ENCODE data around the gene HBB. TPM values are rescaled to one million over a fixed set of nuclear protein-coding genes. Genes with fewer than 3 reads are reported as not detected.
"Not testable (repeated sequence)": the region's sequence is repeated elsewhere in the genome, so short reads cannot be mapped to it uniquely, and the experiment has no call there.

Gene HBB
- total and polyA plus RNA-seq, 10 donors, result 107 to 40,257 (median 2,189) TPM

DNA sequence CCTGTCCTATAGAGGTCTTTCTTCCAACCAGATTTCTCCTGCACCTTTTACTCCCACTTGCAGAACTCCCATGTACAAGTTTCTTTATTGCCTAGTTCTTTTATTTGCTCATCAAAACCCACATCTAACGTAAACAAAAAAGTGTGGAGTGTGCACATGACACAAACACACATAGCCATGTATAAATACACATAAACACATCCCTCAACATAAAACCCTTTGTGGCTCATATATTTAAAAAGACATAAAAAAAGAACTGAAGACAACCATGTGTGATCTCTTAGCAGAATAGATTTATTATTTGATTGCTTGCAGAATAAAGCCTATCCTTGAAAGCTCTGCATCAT, 26.0 kb upstream of the HBB start:
- no peaks in the 10 kb centered on the region for H3K9me3 ChIP-seq
- intact Hi-C loops (cut with DNase I; ENCODE audit: low total_unique reads), result no loop called here
- TF ChIP-seq POLR2AphosphoS5 (IDR thresholded peaks at IDR 0.05) (no peak), CTCF (IDR thresholded peaks at IDR 0.05 in 8 of 11, conservative IDR thresholded peaks at IDR 0.05 in 3 of 11) (no peak), POLR2A (IDR thresholded peaks at IDR 0.05) (no peak)
- H3K36me3 ChIP-seq, result no peaks in the 10 kb centered on the region
- 53 to 78% (median 73%) methylated on average over 1 of the region's 1 CpG for WGBS, 5 donors
- no peak for DNase-seq
- no peaks in the 10 kb centered on the region for H3K27me3 ChIP-seq (replicated peaks in 1 of 7)
- H3K4me3 ChIP-seq, result no peak overlapping the region
- no peaks in the 10 kb centered on the region for H3K4me1 ChIP-seq
- no peak overlapping the region for H3K27ac ChIP-seq

GRCh38 chr11:5252192-5252918, 25.5 kb upstream of the HBB start:
- intact Hi-C loops (cut with DNase I; ENCODE audit: low total_unique reads), result no loop called here
- no peak overlapping the region for H3K4me3 ChIP-seq
- H3K27ac ChIP-seq, result no peak overlapping the region
- no peaks in the 10 kb centered on the region for H3K27me3 ChIP-seq (replicated peaks in 1 of 7)
- H3K36me3 ChIP-seq, result no peaks in the 10 kb centered on the region
- TF ChIP-seq POLR2A (IDR thresholded peaks at IDR 0.05), result no peak
- no peak for TF ChIP-seq POLR2AphosphoS5 (IDR thresholded peaks at IDR 0.05)
- no peak for TF ChIP-seq CTCF (IDR thresholded peaks at IDR 0.05 in 8 of 11, conservative IDR thresholded peaks at IDR 0.05 in 3 of 11)
- no peaks in the 10 kb centered on the region for H3K4me1 ChIP-seq
- 65 to 75% (median 72%) methylated on average over 9 of the region's 9 CpGs for WGBS, 5 donors
- no peaks in the 10 kb centered on the region for H3K9me3 ChIP-seq
- no peak for DNase-seq

- WGBS, 5 donors, result 22 to 78% (median 66%) methylated on average over 2 of the region's 2 CpGs
- TF ChIP-seq CTCF (IDR thresholded peaks at IDR 0.05 in 8 of 11, conservative IDR thresholded peaks at IDR 0.05 in 3 of 11) (no peak), POLR2AphosphoS5 (IDR thresholded peaks at IDR 0.05) (no peak), POLR2A (IDR thresholded peaks at IDR 0.05) (no peak)
- no peaks in the 10 kb centered on the region for H3K36me3 ChIP-seq
- intact Hi-C loops (cut with DNase I; ENCODE audit: low total_unique reads), result no loop called here
- H3K27me3 ChIP-seq (replicated peaks in 1 of 7), result no peaks in the 10 kb centered on the region
- H3K4me3 ChIP-seq, result no peak overlapping the region
- no peaks in the 10 kb centered on the region for H3K9me3 ChIP-seq
- DNase-seq, result no peak
- no peak overlapping the region for H3K27ac ChIP-seq
- no peaks in the 10 kb centered on the region for H3K4me1 ChIP-seq
Measured at GRCh38 chr11:5251746-5252145, 24.9 kb upstream of the HBB start.

DNA sequence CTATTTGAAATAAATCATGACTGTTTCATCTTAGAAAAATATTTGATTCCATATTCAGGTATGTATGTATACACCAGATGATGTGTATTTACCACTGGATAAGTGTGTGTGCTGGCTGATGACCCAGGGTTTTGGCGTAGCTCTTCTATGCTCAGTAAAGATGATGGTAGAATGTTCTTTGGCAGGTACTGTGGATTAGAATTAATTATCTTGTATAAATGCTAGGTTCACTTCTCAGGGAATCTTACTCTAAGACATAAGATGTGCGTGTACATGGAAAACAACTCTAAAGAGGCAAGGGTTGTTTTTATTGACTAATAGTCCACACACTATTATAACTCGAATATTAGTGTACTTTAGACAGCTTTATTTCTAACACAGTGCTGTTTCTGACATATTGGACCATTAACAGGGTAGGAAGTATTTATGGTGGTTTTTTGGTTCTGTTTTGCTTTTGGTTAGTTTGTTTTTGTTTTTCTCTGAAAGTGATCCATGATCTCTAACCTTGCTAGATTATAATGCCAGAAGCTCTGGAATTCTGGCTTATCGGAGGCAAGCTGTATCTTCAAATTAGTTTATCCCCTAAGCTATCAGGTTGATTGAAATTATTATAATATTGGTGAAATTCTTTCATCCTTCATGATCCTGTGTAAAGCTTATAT, 23.8 kb upstream of the HBB start:
- no peak for DNase-seq
- TF ChIP-seq POLR2AphosphoS5 (IDR thresholded peaks at IDR 0.05), result no peak
- TF ChIP-seq CTCF (IDR thresholded peaks at IDR 0.05 in 8 of 11, conservative IDR thresholded peaks at IDR 0.05 in 3 of 11), result no peak
- TF ChIP-seq POLR2A (IDR thresholded peaks at IDR 0.05), result no peak
- intact Hi-C loops (cut with DNase I; ENCODE audit: low total_unique reads), result no loop called here
- Histone ChIP-seq H3K4me1 (no peaks in the 10 kb centered on the region), H3K27me3 (replicated peaks in 1 of 7) (no peaks in the 10 kb centered on the region), H3K9me3 (no peaks in the 10 kb centered on the region), H3K36me3 (no peaks in the 10 kb centered on the region), H3K4me3 (no peak overlapping the region), H3K27ac (no peak overlapping the region)
- WGBS, 5 donors, result 82 to 90% (median 87%) methylated on average over 4 of the region's 4 CpGs

GRCh38 chr11:5249807-5250396, 23.0 kb upstream of the HBB start, which contains the start of gene HBG1:
TSS of gene HBG1 (minus strand) at chr11:5249857. CDS start at chr11:5249804, 53 bp downstream.
- H3K27ac ChIP-seq; DNase-seq; H3K4me3 ChIP-seq; H3K36me3 ChIP-seq; H3K27me3 ChIP-seq (replicated peaks in 1 of 7); H3K9me3 ChIP-seq; intact Hi-C loops (cut with DNase I; ENCODE audit: low total_unique reads); H3K4me1 ChIP-seq: not testable (repeated sequence)
- WGBS, 5 donors, result 80 to 87% (median 85%) methylated on average over 3 to 4 of the region's 9 CpGs

DNA sequence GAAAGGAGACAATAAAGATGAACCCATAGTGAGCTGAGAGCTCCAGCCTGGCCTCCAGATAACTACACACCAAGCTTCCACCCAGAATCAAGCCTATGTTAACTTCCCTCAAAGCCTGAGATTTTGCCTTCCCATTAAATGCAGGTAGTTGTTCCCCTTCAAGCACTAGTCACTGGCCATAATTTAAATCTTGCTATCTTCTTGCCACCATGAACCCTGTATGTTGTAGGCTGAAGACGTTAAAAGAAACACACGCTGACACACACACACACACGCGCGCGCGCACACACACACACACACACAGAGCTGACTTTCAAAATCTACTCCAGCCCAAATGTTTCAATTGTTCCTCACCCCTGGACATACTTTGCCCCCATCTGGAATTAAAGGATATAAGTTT, 21.6 kb upstream of the HBB start:
- H3K36me3 ChIP-seq; H3K27me3 ChIP-seq (replicated peaks in 1 of 7); H3K4me1 ChIP-seq; H3K4me3 ChIP-seq; intact Hi-C loops (cut with DNase I; ENCODE audit: low total_unique reads); DNase-seq; H3K27ac ChIP-seq; H3K9me3 ChIP-seq: not testable (repeated sequence)
- WGBS, 5 donors, result 26 to 98% (median 81%) methylated on average over 7 of the region's 7 CpGs

All from spleen (tissue), 11 donors.